Thymus (tissue), 11 donors: Measurements from ENCODE around the gene ID3. TPM values are rescaled to one million over a fixed set of nuclear protein-coding genes. Genes with fewer than 3 reads are reported as not detected.
A peak's percentile ranks its signal among the peaks of the same experiment; 100 is the strongest.

Experiments
- DNase-seq, 9 donors: peaks; one replicate each; pipeline ENCODE4 v3.0.0-alpha.2; 2013; ENCODE audit warnings: low spot score in 9 of 9, low read depth in 6 of 9, missing footprints in 1 of 9
- H3K27ac ChIP-seq, 2 donors: one replicate each; pipeline ENCODE4 v1.5.1; 2013; ENCODE audit warnings: control low read depth in 1 of 2, low read depth in 1 of 2, low read length in 1 of 2, mild to moderate bottlenecking in 1 of 2, moderate library complexity in 1 of 2
- H3K27me3 ChIP-seq, 2 donors: one replicate each; pipeline ENCODE4 v1.5.1; 2013; ENCODE audit warnings: low read length in 1 of 2; ENCODE audit not compliant: control insufficient read depth in 2 of 2, insufficient read depth in 1 of 2
- H3K36me3 ChIP-seq, 2 donors: one replicate each; pipeline ENCODE4 v1.5.1; 2013; ENCODE audit warnings: low read length in 1 of 2, mild to moderate bottlenecking in 1 of 2, moderate library complexity in 1 of 2; ENCODE audit not compliant: control insufficient read depth in 2 of 2, insufficient read depth in 2 of 2
- H3K4me1 ChIP-seq, 2 donors: one replicate each; pipeline ENCODE4 v1.5.1; 2013; ENCODE audit warnings: low read length in 2 of 2; ENCODE audit not compliant: control insufficient read depth in 2 of 2, insufficient read depth in 2 of 2
- H3K4me3 ChIP-seq, 2 donors: one replicate each; pipeline ENCODE4 v1.5.1; 2013; ENCODE audit warnings: low read length in 2 of 2, control low read depth in 1 of 2, mild to moderate bottlenecking in 1 of 2
- H3K9me3 ChIP-seq, 2 donors: one replicate each; pipeline ENCODE4 v1.5.1; 2013; ENCODE audit warnings: low read length in 1 of 2, mild to moderate bottlenecking in 1 of 2; ENCODE audit not compliant: control insufficient read depth in 2 of 2, insufficient read depth in 1 of 2
- WGBS: extraction: QIAGEN DNeasy Blood & Tissue Kit; methylation state at CpG from one replicate; pipeline ENCODE4 v1.1.7; 2013; 5-methylcytosine and 5-hydroxymethylcytosine counted together
- polyA plus RNA-seq: library from polyadenylated mRNA; stranded (reverse); fragments of 200-250 nt; gene quantifications from one replicate; pipeline ENCODE4 v1.2.3, GENCODE V29; 2013
- total RNA-seq: library from RNA; stranded (reverse); fragments of 120-200 nt; gene quantifications from one replicate; pipeline ENCODE4 v1.2.4, GENCODE V29; 2013
- donor health status: healthy.

ID3 gene
- total and polyA plus RNA-seq, 2 donors = 131 to 255 TPM

DNA sequence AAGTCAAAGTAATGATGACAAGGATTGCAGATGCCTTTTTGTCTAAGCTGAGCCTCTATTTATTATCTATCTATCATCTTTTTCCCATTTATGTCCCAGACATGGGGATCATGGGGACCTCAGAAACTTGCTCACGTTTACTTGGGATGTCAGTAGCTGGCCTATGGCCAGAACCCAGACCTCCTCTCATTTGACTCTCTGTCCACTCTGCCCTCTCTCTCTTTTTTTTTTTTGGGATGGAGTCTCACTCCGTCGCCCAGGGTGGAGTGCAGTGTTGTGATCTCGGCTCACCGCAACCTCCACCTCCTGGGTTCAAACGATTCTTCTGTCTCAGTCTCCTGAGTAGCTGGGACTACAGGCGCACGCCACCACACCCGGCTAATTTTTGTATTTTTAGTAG lies 3.7 kb upstream of the ID3 start:
- DNase-seq = no peak
- Histone ChIP-seq H3K9me3 (no peaks in the 10 kb centered on the region), H3K36me3 (peaks cover 0 to 4% of the 10 kb centered on the region in 2 donors), H3K4me3 (no peak overlapping the region), H3K4me1 (peaks cover 21 to 78% of the 10 kb centered on the region in 2 donors), H3K27me3 (peaks cover 6 to 48% of the 10 kb centered on the region in 2 donors), H3K27ac (peak overlapping the region in 1 of 2 donors; percentile 15)
- WGBS = 86% methylated on average over 9 of the region's 9 CpGs

DNA sequence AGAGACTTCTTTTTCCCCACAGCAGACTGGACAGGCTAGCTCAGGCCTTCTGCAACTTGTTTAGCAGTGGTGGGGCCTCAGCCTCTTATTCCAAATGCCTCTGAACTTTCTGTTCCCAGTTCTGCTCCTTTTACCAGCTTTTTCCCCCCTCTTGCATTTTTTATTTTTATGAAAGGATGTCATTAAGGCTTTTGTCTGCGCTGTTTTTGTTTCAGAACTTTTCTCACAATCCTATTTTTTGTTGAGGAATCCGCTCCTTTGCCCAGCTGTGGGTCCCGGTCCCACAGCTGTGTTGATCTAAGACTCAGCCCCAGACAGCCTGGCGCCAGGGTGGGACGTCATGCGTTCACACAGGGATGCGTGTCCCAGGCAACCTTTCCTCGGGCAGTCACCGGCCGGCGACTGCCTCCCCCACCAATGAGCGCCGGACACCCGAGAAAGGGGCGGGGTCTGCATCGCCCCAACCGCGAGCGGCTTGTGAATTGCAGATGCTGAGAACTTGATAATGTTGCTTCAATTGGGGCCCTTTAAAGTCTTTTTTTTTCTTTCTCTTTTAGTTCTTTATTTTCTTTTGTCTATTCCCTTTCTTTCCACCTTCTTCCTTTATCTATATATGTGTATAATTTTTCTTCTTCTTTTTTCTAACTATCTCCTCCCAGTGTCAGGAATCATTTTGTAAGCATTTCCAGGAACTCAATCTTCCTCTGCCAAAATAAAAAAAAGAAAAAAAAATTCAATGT lies 3.0 kb upstream of the ID3 start:
- Histone ChIP-seq H3K27me3 (peaks cover 6 to 43% of the 10 kb centered on the region in 2 donors), H3K36me3 (peaks cover 0 to 10% of the 10 kb centered on the region in 2 donors), H3K4me1 (peaks cover 26 to 78% of the 10 kb centered on the region in 2 donors), H3K27ac (peak overlapping the region; percentile 58 to 67), H3K9me3 (no peaks in the 10 kb centered on the region), H3K4me3 (peak overlapping the region in 1 of 2 donors; percentile 20)
- 8% methylated on average over 19 of the region's 19 CpGs for WGBS
- peak in 3 of 9 donors; percentile 56 to 71 (median 64) for DNase-seq

DNA sequence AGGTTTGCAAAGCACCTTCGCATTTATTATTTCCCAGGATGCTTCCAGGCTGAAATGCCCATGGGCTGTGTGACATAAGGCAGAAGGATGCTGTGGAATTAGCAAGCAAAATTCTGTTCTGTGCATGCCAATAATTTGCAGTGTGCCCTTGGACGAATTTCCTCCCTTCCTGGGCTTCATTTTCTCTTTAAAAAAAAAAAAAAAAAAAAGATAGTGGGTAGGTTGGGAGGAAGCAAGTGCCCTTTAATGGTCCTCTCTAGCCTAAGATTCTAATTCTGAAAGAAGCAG lies 2.5 kb upstream of the ID3 start:
- Histone ChIP-seq H3K36me3 (peaks cover 0 to 15% of the 10 kb centered on the region in 2 donors), H3K4me1 (peaks cover 31 to 78% of the 10 kb centered on the region in 2 donors), H3K27me3 (peaks cover 6 to 43% of the 10 kb centered on the region in 2 donors), H3K4me3 (no peak overlapping the region), H3K9me3 (no peaks in the 10 kb centered on the region), H3K27ac (peak overlapping the region; percentile 58 to 67)
- no peak for DNase-seq
- WGBS = 57% methylated on average over 2 of the region's 2 CpGs

DNA sequence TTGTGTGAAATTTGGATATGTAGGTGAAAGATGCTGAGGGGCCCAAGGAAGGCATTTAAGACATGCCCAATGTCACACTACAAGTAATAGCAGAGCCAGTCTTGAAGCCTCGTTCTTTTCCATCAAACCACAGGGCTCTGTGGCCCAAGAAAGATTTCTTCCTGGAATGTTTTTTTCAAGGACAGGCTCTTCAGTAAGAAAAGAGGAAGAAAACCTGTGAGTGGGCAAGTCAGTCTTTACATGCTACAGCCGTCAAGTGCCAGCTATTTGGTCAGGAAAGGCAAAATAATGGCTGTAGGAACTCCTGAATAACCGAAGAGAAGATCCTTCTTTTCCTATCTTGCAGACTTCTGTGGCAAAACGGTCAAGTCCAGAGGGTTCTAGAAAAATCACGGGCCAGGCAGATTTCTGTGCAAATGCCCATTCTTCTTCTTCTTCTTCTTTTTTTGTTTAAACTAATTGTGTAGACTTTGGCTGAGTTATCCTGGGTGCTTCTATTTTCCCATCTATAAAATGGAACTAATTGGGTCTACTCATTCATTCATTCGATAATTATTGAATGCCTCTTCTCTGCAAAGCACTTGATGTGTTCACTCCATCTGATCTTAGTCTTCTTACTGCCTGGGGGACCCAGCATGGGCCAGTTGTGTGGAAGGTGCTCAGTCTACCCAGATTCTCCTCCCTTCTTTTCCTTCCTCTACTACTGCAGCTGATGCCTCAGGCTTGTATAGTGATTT lies 1.9 kb upstream of the ID3 start:
- Histone ChIP-seq H3K9me3 (no peaks in the 10 kb centered on the region), H3K27me3 (peaks cover 6 to 43% of the 10 kb centered on the region in 2 donors), H3K27ac (peak overlapping the region in 1 of 2 donors; percentile 67), H3K4me1 (peaks cover 37 to 80% of the 10 kb centered on the region in 2 donors), H3K36me3 (peaks cover 0 to 19% of the 10 kb centered on the region in 2 donors), H3K4me3 (no peak overlapping the region)
- DNase-seq = no peak
- 37% methylated on average over 6 of the region's 6 CpGs for WGBS

DNA sequence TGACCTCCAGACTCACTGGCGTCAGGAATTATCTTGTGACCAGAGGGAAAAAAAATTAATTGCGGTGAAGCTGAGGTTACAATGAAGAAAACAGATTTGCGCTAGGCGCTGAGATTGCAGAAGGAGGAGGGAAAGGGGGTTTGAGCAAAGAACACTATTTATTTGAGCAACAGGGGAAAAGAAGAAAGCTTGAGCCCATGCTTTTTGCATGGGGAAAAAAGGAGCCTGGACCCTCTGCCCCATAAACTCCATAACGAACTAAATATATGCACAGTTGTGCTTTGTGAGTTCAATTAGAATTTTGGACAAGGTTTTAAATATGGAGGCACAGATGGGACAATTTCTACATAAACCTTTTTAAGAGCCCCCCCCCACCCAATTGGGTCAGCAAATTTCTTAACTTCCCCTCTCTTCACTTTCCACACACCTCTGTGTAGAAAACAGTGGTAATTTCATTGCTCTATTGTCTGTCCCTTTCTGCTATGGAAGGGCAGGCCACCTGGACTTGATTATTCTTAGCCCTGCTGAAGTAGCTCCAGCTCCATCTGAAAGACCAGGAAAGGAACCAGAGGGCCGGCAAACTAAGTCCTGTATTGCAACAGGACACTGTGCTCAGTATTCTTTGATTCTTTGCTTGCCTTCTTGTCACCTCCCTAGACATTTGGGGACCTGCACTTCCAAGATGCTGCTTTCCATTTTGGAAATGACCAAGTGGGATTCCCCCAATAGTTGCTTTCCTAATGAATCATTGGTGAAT lies 862 bp upstream of the ID3 start:
- H3K9me3 ChIP-seq = no peaks in the 10 kb centered on the region
- 8% methylated on average over 6 of the region's 6 CpGs for WGBS
- H3K36me3 ChIP-seq = peaks cover 0 to 25% of the 10 kb centered on the region in 2 donors
- DNase-seq = no peak
- peak overlapping the region; percentile 70 to 84 for H3K4me3 ChIP-seq
- peak overlapping the region; percentile 94 to 95 for H3K27ac ChIP-seq
- H3K27me3 ChIP-seq = peaks cover 6 to 43% of the 10 kb centered on the region in 2 donors
- H3K4me1 ChIP-seq = peaks cover 47 to 86% of the 10 kb centered on the region in 2 donors

DNA sequence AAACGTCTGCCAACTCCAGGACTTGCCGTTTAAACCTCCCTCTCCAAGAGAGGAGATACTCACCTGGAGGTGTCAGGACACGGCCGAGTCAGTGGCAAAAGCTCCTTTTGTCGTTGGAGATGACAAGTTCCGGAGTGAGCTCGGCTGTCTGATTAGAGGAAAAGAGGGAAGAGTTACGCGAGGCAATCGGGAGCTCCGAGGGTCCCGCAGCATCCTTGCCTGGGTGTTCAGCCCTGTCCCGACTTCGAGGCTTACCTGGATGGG lies 497 bp downstream of the ID3 start:
- Histone ChIP-seq H3K9me3 (no peaks in the 10 kb centered on the region), H3K36me3 (peaks cover 0 to 25% of the 10 kb centered on the region in 2 donors), H3K27ac (peak overlapping the region; percentile 94 to 95), H3K27me3 (peaks cover 6 to 43% of the 10 kb centered on the region in 2 donors), H3K4me3 (peak overlapping the region; percentile 70 to 84), H3K4me1 (peaks cover 55 to 92% of the 10 kb centered on the region in 2 donors)
- DNase-seq = peak in 1 of 9 donors; percentile 58
- WGBS = under 1% methylated on average over 14 of the region's 14 CpGs

DNA sequence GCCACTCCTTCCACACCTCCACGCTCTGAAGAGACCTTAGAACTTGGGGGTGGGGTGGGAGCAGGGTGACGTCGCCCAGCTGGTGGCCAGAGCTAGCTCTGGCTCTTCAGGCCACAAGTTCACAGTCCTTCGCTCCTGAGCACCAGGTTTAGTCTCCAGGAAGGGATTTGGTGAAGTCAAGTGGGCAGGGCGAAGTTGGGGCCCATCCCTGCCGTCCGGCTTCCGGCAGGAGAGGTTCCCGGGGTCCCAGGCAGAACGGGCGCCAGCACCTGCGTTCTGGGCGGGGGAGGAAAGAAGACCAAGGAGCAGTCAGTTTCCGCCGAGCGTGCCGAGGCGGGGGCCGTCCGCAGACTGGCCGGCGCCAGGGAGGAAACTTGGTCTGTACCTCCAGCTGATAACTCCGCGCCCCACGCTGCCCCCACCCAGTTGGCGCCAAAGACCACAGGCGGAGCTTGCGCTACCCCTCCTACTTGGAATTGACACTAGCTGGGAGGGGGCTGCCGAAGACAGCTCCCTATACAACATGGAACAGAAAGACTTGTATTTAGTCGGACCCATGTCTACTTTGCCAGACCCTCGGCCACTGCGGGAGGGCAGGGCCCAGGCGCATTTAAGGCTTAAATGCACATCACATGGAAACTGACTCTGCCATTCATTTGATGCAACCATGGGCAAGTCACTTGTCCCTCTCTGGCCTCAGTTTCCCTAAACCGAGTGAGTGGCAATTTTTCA lies 995 bp downstream of the ID3 start:
- 2% methylated on average over 34 of the region's 34 CpGs for WGBS
- peak in 2 of 9 donors; percentile 52 to 68 for DNase-seq
- peak overlapping the region; percentile 70 to 84 for H3K4me3 ChIP-seq

DNA sequence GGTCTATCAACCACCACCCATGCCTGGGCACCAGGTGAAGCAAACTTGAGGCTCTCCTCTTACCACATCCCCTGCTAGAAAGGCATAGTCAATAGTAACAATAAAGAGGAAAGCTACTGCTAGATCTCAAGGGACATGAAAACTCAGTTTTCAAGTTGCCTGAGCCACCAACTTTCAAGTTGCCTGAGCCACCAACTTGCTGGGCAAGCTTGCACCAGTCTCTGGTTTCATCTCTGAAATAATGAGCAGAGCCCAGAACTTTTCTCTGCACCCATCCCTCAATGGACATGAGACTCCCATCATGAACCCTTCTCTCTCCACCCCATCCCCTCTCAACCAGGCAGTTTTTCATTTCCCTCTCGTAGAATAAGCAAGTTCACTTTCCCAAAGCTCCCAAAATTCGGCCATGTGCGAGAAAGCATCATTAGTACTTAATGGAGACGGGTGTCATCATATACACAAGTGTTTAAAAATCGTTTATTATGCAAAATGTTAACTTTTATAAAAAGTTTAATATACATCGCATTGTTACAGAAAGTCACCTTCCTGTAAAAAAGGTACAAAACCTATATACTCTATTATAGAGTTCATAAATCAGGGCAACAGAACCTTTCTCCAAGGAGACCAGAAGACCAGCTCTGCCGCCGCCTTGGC lies 1.7 kb downstream of the ID3 start:
- H3K9me3 ChIP-seq = no peaks in the 10 kb centered on the region
- 70% methylated on average over 8 of the region's 8 CpGs for WGBS

More for the DNA sequence above, 995 bp downstream of the ID3 start:
- Histone ChIP-seq H3K4me1 (peaks cover 60 to 92% of the 10 kb centered on the region in 2 donors), H3K9me3 (no peaks in the 10 kb centered on the region), H3K27me3 (peaks cover 6 to 43% of the 10 kb centered on the region in 2 donors), H3K36me3 (peaks cover 0 to 25% of the 10 kb centered on the region in 2 donors), H3K27ac (peak overlapping the region; percentile 94 to 95)

More for the DNA sequence above, 1.7 kb downstream of the ID3 start:
- Histone ChIP-seq H3K4me1 (peaks cover 59 to 92% of the 10 kb centered on the region in 2 donors), H3K4me3 (peak overlapping the region; percentile 70 to 84), H3K27ac (peak overlapping the region; percentile 94 to 95), H3K36me3 (peaks cover 0 to 25% of the 10 kb centered on the region in 2 donors), H3K27me3 (peaks cover 6 to 43% of the 10 kb centered on the region in 2 donors)
- no peak for DNase-seq
